ENCODE measurements around the gene HEXIM1.
"Not testable (repeated sequence)": the region's sequence is repeated elsewhere in the genome, so short reads cannot be mapped to it uniquely, and the experiment has no call there.

The HEXIM1 gene

GRCh38 chr17:45114117-45114932, 34.0 kb upstream of the HEXIM1 start:
- DNase-seq (ENCODE audit: low read depth): no peak

GRCh38 chr17:45115015-45115625, 33.2 kb upstream of the HEXIM1 start:
- no peak for DNase-seq (ENCODE audit: low read depth)

GRCh38 chr17:45115871-45116270, 32.4 kb upstream of the HEXIM1 start:
- no peak for DNase-seq (ENCODE audit: low read depth)

GRCh38 chr17:45116434-45117016, 31.8 kb upstream of the HEXIM1 start:
- no peak for DNase-seq (ENCODE audit: low read depth)

GRCh38 chr17:45117334-45117733, 30.9 kb upstream of the HEXIM1 start:
- DNase-seq (ENCODE audit: low read depth): no peak

- no peak for DNase-seq (ENCODE audit: low read depth)
Observed at GRCh38 chr17:45117848-45118646, 30.2 kb upstream of the HEXIM1 start.

- DNase-seq (ENCODE audit: low read depth): no peak
Observed at GRCh38 chr17:45118691-45119090, 29.6 kb upstream of the HEXIM1 start.

GRCh38 chr17:45119964-45120363, 28.3 kb upstream of the HEXIM1 start:
- DNase-seq (ENCODE audit: low read depth): no peak

- no peak for DNase-seq (ENCODE audit: low read depth)
Observed at GRCh38 chr17:45120558-45120957, 27.7 kb upstream of the HEXIM1 start.

GRCh38 chr17:45121055-45121454, 27.2 kb upstream of the HEXIM1 start:
- DNase-seq (ENCODE audit: low read depth): no peak

- DNase-seq (ENCODE audit: low read depth): no peak
Observed at GRCh38 chr17:45123076-45123770, 25.1 kb upstream of the HEXIM1 start.

GRCh38 chr17:45123930-45124796, 24.1 kb upstream of the HEXIM1 start:
- peak; percentile 64 for DNase-seq (ENCODE audit: low read depth)

GRCh38 chr17:45124797-45125122, 23.5 kb upstream of the HEXIM1 start:
- not testable (repeated sequence) for DNase-seq (ENCODE audit: low read depth)

- no peak for DNase-seq (ENCODE audit: low read depth)
Observed at GRCh38 chr17:45125509-45125908, 22.8 kb upstream of the HEXIM1 start.

GRCh38 chr17:45127207-45127547, 21.1 kb upstream of the HEXIM1 start:
- no peak for DNase-seq (ENCODE audit: low read depth)

GRCh38 chr17:45127548-45128300, 20.6 kb upstream of the HEXIM1 start:
- no peak for DNase-seq (ENCODE audit: low read depth)

GRCh38 chr17:45128331-45128730, 19.9 kb upstream of the HEXIM1 start:
- no peak for DNase-seq (ENCODE audit: low read depth)

GRCh38 chr17:45128989-45129388, 19.3 kb upstream of the HEXIM1 start:
- DNase-seq (ENCODE audit: low read depth): no peak

- DNase-seq (ENCODE audit: low read depth): peak; percentile 54
Observed at GRCh38 chr17:45129426-45129939, 18.8 kb upstream of the HEXIM1 start.
